Measurements from ENCODE around the gene KDM2A.

The KDM2A gene

GRCh38 chr11:67245046-67245445, 126.0 kb downstream of the KDM2A start:
- Mint-ChIP-seq H3K36me3 (ENCODE audit: low read depth) (peaks cover 75% of the 10 kb centered on the region), H3K27me3 (ENCODE audit: low read depth) (no peaks in the 10 kb centered on the region), H3K4me1 (peaks cover 27% of the 10 kb centered on the region), H3K27ac (no peak overlapping the region), H3K4me3 (no peak overlapping the region), H3K9me3 (no peaks in the 10 kb centered on the region)
- no peak for TF ChIP-seq CTCF (IDR thresholded peaks at IDR 0.05; ENCODE audit: unreplicated experiment in 3 of 3)

- TF ChIP-seq CTCF (IDR thresholded peaks at IDR 0.05; ENCODE audit: unreplicated experiment in 3 of 3): no peak
- Mint-ChIP-seq H3K4me1 (peaks cover 1% of the 10 kb centered on the region), H3K9me3 (no peaks in the 10 kb centered on the region), H3K27ac (peak overlapping the region in 1 of 3 experiments; percentile 28), H3K27me3 (ENCODE audit: low read depth) (no peaks in the 10 kb centered on the region), H3K36me3 (ENCODE audit: low read depth) (peaks cover 93% of the 10 kb centered on the region), H3K4me3 (no peak overlapping the region)
Observed at GRCh38 chr11:67247946-67248550, 129.0 kb downstream of the KDM2A start.

GRCh38 chr11:67248653-67249052, 129.6 kb downstream of the KDM2A start:
- H3K4me1 Mint-ChIP-seq: no peaks in the 10 kb centered on the region

GRCh38 chr11:67250059-67251043, 131.3 kb downstream of the KDM2A start:
- H3K27me3 Mint-ChIP-seq (ENCODE audit: low read depth): no peaks in the 10 kb centered on the region
- H3K27ac Mint-ChIP-seq: no peak overlapping the region
- H3K4me1 Mint-ChIP-seq: no peaks in the 10 kb centered on the region
- TF ChIP-seq CTCF (IDR thresholded peaks at IDR 0.05; ENCODE audit: unreplicated experiment in 3 of 3): no peak
- no peaks in the 10 kb centered on the region for H3K9me3 Mint-ChIP-seq
- no peak overlapping the region for H3K4me3 Mint-ChIP-seq
- peaks cover 96% of the 10 kb centered on the region for H3K36me3 Mint-ChIP-seq (ENCODE audit: low read depth)

More at GRCh38 chr11:67248653-67249052, 129.6 kb downstream of the KDM2A start:
- peaks cover 94% of the 10 kb centered on the region for H3K36me3 Mint-ChIP-seq (ENCODE audit: low read depth)
- no peaks in the 10 kb centered on the region for H3K9me3 Mint-ChIP-seq
- peak overlapping the region in 1 of 3 experiments; percentile 37 for H3K27ac Mint-ChIP-seq
- no peak for TF ChIP-seq CTCF (IDR thresholded peaks at IDR 0.05; ENCODE audit: unreplicated experiment in 3 of 3)
- H3K4me3 Mint-ChIP-seq: no peak overlapping the region
- no peaks in the 10 kb centered on the region for H3K27me3 Mint-ChIP-seq (ENCODE audit: low read depth)

GRCh38 chr11:67251841-67252240, 132.8 kb downstream of the KDM2A start:
- no peaks in the 10 kb centered on the region for H3K27me3 Mint-ChIP-seq (ENCODE audit: low read depth)
- H3K36me3 Mint-ChIP-seq (ENCODE audit: low read depth): peaks cover 91% of the 10 kb centered on the region
- no peaks in the 10 kb centered on the region for H3K4me1 Mint-ChIP-seq
- H3K27ac Mint-ChIP-seq: no peak overlapping the region
- no peak for TF ChIP-seq CTCF (IDR thresholded peaks at IDR 0.05; ENCODE audit: unreplicated experiment in 3 of 3)
- H3K4me3 Mint-ChIP-seq: no peak overlapping the region
- no peaks in the 10 kb centered on the region for H3K9me3 Mint-ChIP-seq

All from nephron (organoid).